NCI-H82 (cell line): ENCODE results near the gene TRAF6.
"Not testable (repeated sequence)": the region's sequence is repeated elsewhere in the genome, so short reads cannot be mapped to it uniquely, and the experiment has no call there.

ENCODE experiments used
- DNase-seq: peaks from one replicate; lab custom pipeline; 2025; lab: John Stamatoyannopoulos, UW

TRAF6 gene

GRCh38 chr11:36492724-36493304 is 17.3 kb downstream of the TRAF6 start:
- DNase-seq, result peak; percentile 64

- DNase-seq, result no peak
These were observed 19.9 kb downstream of the TRAF6 start for GRCh38 chr11:36490026-36490806.

DNA sequence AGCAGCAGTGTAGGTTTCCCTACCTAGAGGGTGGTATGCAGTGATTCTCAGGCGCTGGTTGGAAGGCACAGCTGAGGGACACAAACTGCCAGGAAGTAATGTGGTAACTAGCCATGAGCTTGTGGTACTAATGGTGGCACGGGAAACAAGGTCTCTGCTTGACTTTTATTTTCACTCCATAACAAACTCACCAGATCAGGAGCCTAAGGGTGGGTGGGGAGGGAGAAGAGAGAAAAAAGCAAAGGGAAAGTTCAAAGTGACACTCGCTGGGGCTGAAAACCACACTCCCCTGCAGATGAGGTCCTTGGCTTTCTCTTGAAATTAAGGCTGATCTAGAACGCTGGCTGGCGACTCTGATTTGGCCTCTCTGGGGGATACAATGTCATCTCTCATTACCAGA is 22.0 kb downstream of the TRAF6 start:
- no peak for DNase-seq

GRCh38 chr11:36487619-36488018 is 22.5 kb downstream of the TRAF6 start:
- no peak for DNase-seq

- no peak for DNase-seq
These were observed 24.6 kb downstream of the TRAF6 start for GRCh38 chr11:36485298-36486002.

DNA sequence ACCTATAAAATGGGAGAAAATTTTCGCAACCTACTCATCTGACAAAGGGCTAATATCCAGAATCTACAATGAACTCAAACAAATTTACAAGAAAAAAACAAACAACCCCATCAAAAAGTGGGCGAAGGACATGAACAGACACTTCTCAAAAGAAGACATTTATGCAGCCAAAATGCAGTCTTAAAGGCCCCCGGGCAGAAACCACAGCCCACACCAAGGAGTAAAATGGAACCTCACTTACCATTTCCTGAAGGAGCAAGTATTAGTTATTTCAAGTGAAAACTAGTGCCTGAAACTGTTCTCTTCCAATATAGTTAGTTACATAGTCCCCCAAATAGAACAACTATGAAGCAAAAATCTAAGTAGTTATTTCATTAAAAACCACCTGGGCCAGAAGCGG is 27.0 kb downstream of the TRAF6 start:
- DNase-seq, result not testable (repeated sequence)

- no peak for DNase-seq
These were observed 29.2 kb downstream of the TRAF6 start for GRCh38 chr11:36480833-36481232.

DNA sequence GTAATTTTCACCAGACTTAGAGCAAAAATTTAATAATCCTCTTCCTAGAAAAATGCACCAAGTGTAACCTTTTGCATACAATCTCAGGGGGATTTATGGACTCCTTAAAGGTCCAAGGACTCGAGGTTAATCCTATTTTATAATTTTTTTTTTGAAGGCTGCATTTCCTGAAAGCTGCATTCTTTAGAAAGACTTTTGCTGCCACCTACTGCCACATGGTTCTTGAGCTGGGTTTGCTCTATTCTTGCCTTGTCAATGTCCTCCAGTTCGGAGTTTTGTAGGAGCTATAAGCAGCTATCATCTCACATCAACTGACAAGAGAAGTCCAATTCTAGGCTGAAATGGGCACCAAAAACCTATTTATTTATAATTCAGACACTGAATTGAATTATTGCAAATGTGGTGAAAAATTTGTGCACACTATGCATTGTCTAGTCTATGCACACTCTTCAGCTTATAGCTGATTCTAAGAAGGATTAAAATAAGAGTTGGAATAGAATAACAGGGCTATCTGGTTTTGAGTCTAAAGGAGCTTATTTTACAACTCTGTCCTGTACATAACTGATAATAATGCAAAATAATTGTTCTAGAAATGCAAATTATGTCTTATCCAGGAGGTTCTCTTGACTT is 31.3 kb downstream of the TRAF6 start:
- DNase-seq, result peak; percentile 83

DNA sequence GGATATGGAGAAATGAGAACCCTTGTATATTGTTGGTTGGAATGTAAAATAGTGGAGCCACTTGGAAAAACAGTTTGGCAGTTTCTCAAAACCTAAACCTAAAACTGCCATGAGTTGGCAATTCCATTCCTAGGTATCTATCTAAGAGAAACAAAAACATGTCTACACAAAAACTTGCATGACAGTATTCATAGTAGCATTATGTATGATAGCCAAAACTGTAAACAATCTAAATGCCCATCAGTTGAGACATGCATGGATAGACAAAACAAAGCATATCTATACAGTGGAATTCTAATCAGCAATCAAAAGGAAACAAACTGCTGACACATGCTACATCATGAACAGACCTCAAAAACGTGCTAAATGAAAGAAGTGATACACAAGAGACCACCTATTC is 34.9 kb downstream of the TRAF6 start:
- DNase-seq, result no peak

GRCh38 chr11:36471577-36471976 is 38.5 kb downstream of the TRAF6 start:
- no peak for DNase-seq

GRCh38 chr11:36469881-36470802 is 39.9 kb downstream of the TRAF6 start:
- DNase-seq, result peak; percentile 58

DNA sequence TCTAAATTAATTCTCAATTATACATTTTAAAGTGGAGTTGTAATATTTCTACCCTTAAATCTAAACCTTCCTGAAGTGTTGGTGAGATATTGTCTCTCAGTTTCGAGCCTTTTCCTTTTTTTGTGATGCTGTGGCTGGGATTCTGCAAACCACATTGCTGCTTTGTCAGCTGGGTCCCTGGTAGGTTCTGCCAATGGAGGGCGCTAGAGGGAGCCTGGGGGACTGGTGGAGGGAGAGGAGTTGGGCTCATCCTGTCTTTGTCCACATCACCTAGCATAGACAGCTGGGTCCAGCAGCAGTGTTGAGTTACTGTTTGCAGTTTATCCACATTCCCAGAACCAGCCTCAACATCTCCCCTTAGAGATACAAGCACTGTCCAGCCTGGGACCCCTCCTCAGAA is 41.0 kb downstream of the TRAF6 start:
- peak; percentile 32 for DNase-seq

GRCh38 chr11:36467916-36468315 is 42.2 kb downstream of the TRAF6 start:
- DNase-seq, result no peak

GRCh38 chr11:36467012-36467411 is 43.1 kb downstream of the TRAF6 start:
- no peak for DNase-seq

DNA sequence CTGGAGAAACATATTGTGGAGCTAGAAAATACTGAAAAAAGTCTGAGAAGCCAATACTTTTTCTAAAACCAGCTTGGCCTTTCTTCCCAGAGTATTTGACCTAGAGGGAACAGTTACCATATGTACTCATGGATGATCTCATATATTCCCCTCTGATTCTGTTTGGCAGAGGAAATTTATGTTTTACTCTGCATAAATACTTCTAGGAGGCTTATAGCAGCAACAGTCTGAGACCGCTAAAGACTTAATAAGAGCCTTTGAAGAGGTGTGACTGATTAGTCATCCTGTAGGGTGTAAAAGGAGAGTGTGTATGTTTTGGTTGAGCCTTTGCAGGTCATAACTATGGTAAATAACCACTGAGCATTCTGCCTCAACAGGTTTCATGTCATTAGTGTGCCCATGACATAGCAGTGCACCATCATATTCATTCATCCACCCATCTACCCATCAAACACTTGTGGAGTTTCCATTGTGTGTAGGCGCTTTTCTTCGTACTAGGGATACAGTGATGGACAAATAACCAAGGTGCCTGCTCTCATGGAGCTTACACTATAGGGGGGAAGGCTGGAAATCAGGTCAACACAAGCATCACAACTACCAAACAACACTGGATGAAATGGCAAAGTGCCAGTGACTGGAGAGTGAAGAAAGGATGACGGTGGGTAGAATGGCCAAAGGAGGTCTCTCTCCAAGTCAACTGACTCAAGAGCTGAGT is 44.5 kb downstream of the TRAF6 start:
- no peak for DNase-seq

DNA sequence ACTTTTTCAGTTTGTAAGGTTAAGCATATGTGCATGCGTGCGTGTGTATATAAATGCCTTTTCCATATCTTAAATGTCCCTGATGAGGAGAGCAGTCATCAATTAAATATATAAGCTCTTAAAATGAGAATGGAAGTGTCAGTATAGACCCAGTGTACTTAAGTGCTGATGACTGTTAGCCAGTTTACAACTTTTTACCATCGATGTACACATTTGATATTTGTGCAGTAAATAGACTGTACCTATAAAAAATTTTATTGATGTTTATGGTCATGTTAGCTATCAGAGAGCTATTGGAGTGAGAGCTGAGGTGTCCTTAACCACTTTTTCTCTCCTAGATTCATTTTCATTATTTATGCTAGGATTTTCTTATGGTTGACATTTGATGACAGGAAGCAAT is 45.4 kb downstream of the TRAF6 start:
- DNase-seq, result no peak

DNA sequence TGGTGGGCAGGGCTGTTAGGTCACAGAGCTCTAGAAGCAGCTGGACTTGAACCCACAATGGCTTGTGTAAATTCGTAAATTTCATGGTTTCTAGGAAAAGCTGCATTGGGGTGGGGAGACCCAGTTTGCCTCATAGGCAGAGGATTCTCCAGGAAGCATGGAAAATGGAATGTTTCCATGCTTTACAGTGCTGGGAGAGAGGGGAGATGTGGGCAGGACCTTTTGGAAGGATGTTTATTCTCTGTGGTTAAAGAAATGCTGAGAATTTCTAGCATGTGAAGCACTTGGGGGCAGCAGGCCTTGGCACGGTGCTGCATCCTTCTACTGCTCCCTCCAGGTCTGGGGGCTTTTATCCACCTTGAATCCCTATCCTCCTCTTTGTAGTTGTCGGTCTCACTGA is 46.3 kb downstream of the TRAF6 start:
- DNase-seq, result no peak

GRCh38 chr11:36462321-36462720 is 47.8 kb downstream of the TRAF6 start:
- DNase-seq, result no peak

GRCh38 chr11:36460220-36460619 is 49.9 kb downstream of the TRAF6 start:
- DNase-seq, result no peak

DNA sequence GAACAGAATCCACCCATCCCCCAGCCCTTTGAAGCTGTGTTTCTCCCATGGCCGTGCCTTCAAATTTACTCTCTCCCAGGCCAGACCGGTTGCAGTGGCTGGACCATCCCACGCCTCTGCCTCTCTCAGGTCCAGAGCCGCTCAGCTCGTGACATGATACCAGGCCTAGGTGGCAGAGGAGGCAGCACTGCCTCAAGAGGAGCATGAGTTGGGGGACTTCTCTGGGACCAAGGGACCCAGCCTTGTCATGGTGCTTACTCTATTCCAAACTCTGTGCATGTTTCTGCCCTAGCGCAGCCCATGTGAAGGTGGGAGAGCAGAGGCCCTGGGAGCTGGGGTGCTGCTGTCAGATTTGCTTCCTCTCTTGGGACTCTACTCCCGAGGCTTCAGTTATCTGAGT is 51.0 kb downstream of the TRAF6 start:
- no peak for DNase-seq
